Measurements from ENCODE around the gene NLGN3. TPM values are rescaled to one million over a fixed set of nuclear protein-coding genes. Genes with fewer than 3 reads are reported as not detected.
A peak's percentile ranks its signal among the peaks of the same experiment; 100 is the strongest.

Gene NLGN3
- total RNA-seq, 4 donors from 2014 or later: 10.4 to 19.2 (median 10.8) TPM

- TF ChIP-seq POLR2A (IDR thresholded peaks at IDR 0.05): no peak
- TF ChIP-seq, protein P1, sequence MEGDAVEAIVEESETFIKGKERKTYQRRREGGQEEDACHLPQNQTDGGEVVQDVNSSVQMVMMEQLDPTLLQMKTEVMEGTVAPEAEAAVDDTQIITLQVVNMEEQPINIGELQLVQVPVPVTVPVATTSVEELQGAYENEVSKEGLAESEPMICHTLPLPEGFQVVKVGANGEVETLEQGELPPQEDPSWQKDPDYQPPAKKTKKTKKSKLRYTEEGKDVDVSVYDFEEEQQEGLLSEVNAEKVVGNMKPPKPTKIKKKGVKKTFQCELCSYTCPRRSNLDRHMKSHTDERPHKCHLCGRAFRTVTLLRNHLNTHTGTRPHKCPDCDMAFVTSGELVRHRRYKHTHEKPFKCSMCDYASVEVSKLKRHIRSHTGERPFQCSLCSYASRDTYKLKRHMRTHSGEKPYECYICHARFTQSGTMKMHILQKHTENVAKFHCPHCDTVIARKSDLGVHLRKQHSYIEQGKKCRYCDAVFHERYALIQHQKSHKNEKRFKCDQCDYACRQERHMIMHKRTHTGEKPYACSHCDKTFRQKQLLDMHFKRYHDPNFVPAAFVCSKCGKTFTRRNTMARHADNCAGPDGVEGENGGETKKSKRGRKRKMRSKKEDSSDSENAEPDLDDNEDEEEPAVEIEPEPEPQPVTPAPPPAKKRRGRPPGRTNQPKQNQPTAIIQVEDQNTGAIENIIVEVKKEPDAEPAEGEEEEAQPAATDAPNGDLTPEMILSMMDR (IDR thresholded peaks at IDR 0.05): no peak
- TF ChIP-seq EP300 (IDR thresholded peaks at IDR 0.05): no peak
- Histone ChIP-seq H3K27me3 (no peaks in the 10 kb centered on the region), H3K4me1 (peaks cover 0 to 5% (median 0%) of the 10 kb centered on the region in 4 donors), H3K27ac (no peak overlapping the region), H3K36me3 (no peaks in the 10 kb centered on the region), H3K4me3 (no peak overlapping the region), H3K9me3 (no peaks in the 10 kb centered on the region)
- no peak for DNase-seq (ENCODE audit: low spot score in 2 of 2)
- 87 to 94% methylated on average over 6 of the region's 6 CpGs for WGBS, 2 donors
These were observed 35.6 kb upstream of the NLGN3 start for GRCh38 chrX:71109051-71109450.

- no peak for DNase-seq (ENCODE audit: low spot score in 2 of 2)
- no peaks in the 10 kb centered on the region for H3K27me3 ChIP-seq
- 60 to 68% methylated on average over 7 to 8 of the region's 8 CpGs for WGBS, 2 donors
- no peaks in the 10 kb centered on the region for H3K4me1 ChIP-seq
- peak within 1 kb of the TSS in 2 of 4 donors; percentile 15 to 77 for H3K27ac ChIP-seq
- no peaks in the 10 kb centered on the region for H3K36me3 ChIP-seq
- H3K4me3 ChIP-seq: peak within 1 kb of the TSS in 1 of 4 donors; percentile 27
- TF ChIP-seq EP300 (IDR thresholded peaks at IDR 0.05) (no peak), POLR2A (IDR thresholded peaks at IDR 0.05) (no peak)
- TF ChIP-seq, protein P1 (IDR thresholded peaks at IDR 0.05): no peak
- H3K9me3 ChIP-seq: no peaks in the 10 kb centered on the region
These were observed 33.3 kb upstream of the NLGN3 start, which contains the start of gene IL2RG for GRCh38 chrX:71111141-71111843. Gene IL2RG (minus strand): TSS chrX:71111577. CDS start chrX:71111539, 38 bp downstream.

DNA sequence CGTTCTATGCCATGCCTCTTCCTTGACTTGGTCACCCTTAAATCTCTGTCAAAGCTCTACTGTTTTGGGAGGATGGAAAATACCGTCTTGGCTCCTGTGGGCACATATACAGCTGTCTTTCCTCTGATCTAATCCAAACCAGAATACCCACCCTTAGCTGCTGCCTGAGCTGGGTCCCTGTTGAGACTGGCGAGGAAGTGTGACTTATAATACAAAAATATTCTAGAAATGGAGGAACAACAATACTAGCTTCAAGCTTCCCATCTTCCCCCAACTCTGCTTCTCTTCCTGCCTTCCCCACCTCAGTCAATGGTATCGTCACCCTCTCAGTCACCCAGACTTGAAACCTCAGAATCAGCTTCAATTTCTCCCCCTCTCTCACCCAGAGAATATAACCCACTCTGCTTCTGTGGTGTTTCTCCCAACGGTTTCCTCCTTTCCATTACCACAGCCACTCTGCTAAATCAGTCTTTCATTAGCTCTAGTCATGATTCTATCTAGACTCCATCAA, 32.7 kb upstream of the NLGN3 start:
- H3K27me3 ChIP-seq: no peaks in the 10 kb centered on the region
- 56 to 61% methylated on average over 5 of the region's 5 CpGs for WGBS, 2 donors
- peak overlapping the region in 2 of 4 donors; percentile 15 to 77 for H3K27ac ChIP-seq
- H3K36me3 ChIP-seq: no peaks in the 10 kb centered on the region
- TF ChIP-seq POLR2A (IDR thresholded peaks at IDR 0.05) (no peak), EP300 (IDR thresholded peaks at IDR 0.05) (no peak)
- TF ChIP-seq, protein P1 (IDR thresholded peaks at IDR 0.05): no peak
- no peak overlapping the region for H3K4me3 ChIP-seq
- no peaks in the 10 kb centered on the region for H3K9me3 ChIP-seq
- DNase-seq (ENCODE audit: low spot score in 2 of 2): no peak
- no peaks in the 10 kb centered on the region for H3K4me1 ChIP-seq

DNA sequence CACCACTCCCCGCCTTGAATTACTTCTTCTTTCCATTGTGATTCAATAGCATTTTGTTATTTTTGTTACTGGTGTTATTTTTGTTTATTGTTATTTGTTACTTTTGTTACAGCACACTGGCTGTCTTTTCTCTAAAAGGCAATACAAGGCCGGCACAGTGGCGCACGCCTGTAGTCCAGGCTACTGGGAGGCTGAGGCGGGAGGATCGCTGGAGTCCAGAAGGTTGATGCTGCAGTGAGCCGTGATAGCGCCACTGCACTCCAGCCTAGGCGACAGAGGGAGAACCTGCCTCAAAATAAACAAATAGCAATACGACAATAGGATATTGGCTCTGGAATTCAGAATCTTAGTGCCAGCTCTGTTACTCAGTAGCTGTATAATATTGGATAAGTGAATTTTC, 27.3 kb upstream of the NLGN3 start:
- Histone ChIP-seq H3K27ac (peak overlapping the region in 2 of 4 donors; percentile 87 to 92), H3K4me1 (peaks cover 0 to 14% (median 0%) of the 10 kb centered on the region in 4 donors), H3K27me3 (no peaks in the 10 kb centered on the region), H3K9me3 (no peaks in the 10 kb centered on the region), H3K4me3 (no peak overlapping the region), H3K36me3 (peaks cover 0 to 17% (median 0%) of the 10 kb centered on the region in 3 donors)
- DNase-seq (ENCODE audit: low spot score in 2 of 2): no peak
- TF ChIP-seq, protein P1 (IDR thresholded peaks at IDR 0.05): no peak
- no peak for TF ChIP-seq EP300 (IDR thresholded peaks at IDR 0.05)
- TF ChIP-seq POLR2A (IDR thresholded peaks at IDR 0.05): no peak
- WGBS, 2 donors: 85 to 88% methylated on average over 10 of the region's 10 CpGs

Data from tibial nerve (tissue), 4 donors.